Measurements from ENCODE around the gene BCAP31.

Gene BCAP31

GRCh38 chrX:153769865-153770600, 45.8 kb upstream of the BCAP31 start:
- DNase-seq (ENCODE audit: extremely low spot score): no peak
- CTCF ChIA-PET: no interaction called here
- no peak for TF ChIP-seq CTCF (IDR thresholded peaks at IDR 0.05; ENCODE audit: control extremely low read depth, extremely low read depth, low read depth, missing control alignments)
- POLR2A ChIA-PET: no interaction called here

- DNase-seq (ENCODE audit: extremely low spot score): no peak
- TF ChIP-seq CTCF (IDR thresholded peaks at IDR 0.05; ENCODE audit: control extremely low read depth, extremely low read depth, low read depth, missing control alignments): no peak
- CTCF ChIA-PET: interaction anchor here (1.6 kb wide), 1 partner anchor 177 kb away, joined by 6 read pairs; no protein-coding TSS in a partner anchor
- POLR2A ChIA-PET: no interaction called here
Observed at GRCh38 chrX:153769158-153769864, 45.1 kb upstream of the BCAP31 start.

- POLR2A ChIA-PET: no interaction called here
- peak; percentile 11 for TF ChIP-seq CTCF (IDR thresholded peaks at IDR 0.05; ENCODE audit: control extremely low read depth, extremely low read depth, low read depth, missing control alignments)
- CTCF ChIA-PET: interaction anchor here (1.2 to 1.6 kb wide), 3 partner anchors 14 to 178 kb away, joined by 3 to 6 read pairs (median 5); partner anchors contain the start of gene ARHGAP4
- DNase-seq (ENCODE audit: extremely low spot score): no peak
Observed at GRCh38 chrX:153768311-153769157, 44.3 kb upstream of the BCAP31 start.

GRCh38 chrX:153767674-153768055, 43.5 kb upstream of the BCAP31 start:
- ChIA-PET POLR2A (no interaction called here), CTCF (interaction anchor here (1.2 to 1.6 kb wide), 3 partner anchors 14 to 179 kb away, joined by 3 to 6 read pairs (median 5); partner anchors contain the start of gene ARHGAP4)
- TF ChIP-seq CTCF (IDR thresholded peaks at IDR 0.05; ENCODE audit: control extremely low read depth, extremely low read depth, low read depth, missing control alignments): no peak
- DNase-seq (ENCODE audit: extremely low spot score): no peak

- TF ChIP-seq CTCF (IDR thresholded peaks at IDR 0.05; ENCODE audit: control extremely low read depth, extremely low read depth, low read depth, missing control alignments): no peak
Observed at GRCh38 chrX:153766871-153767673, 42.9 kb upstream of the BCAP31 start.

More at GRCh38 chrX:153766871-153767673, 42.9 kb upstream of the BCAP31 start:
- ChIA-PET POLR2A (no interaction called here), CTCF (interaction anchor here (1.0 to 1.6 kb wide), 5 partner anchors 11 to 187 kb away, joined by 3 to 6 read pairs (median 3); partner anchors contain the start of gene ARHGAP4)
- no peak for DNase-seq (ENCODE audit: extremely low spot score)
